Transverse colon (tissue), 4 donors: ENCODE data around the gene HDDC2. TPM values are rescaled to one million over a fixed set of nuclear protein-coding genes. Genes with fewer than 3 reads are reported as not detected.

ENCODE experiments used
- DNase-seq: peaks from one replicate; pipeline ENCODE4 v3.0.0-alpha.2; 2019
- H3K27ac ChIP-seq, 4 donors: fragments of 200-600 bp; sonication (generic); 2 replicates each; pipeline ENCODE4 v1.5.1; 2016 to 2018; ENCODE audit warnings: inconsistent platforms in 4 of 4
- H3K27me3 ChIP-seq: fragments of 200-600 bp; sonication (generic); 2 replicates; pipeline ENCODE4 v1.5.1; 2017; ENCODE audit warnings: inconsistent platforms
- H3K36me3 ChIP-seq, 4 donors: fragments of 200-600 bp; sonication (generic); 2 replicates each; pipeline ENCODE4 v1.5.1; 2017 to 2019; ENCODE audit warnings: inconsistent platforms in 4 of 4
- H3K4me1 ChIP-seq, 4 donors: fragments of 200-600 bp; sonication (generic); 2 replicates each; pipeline ENCODE4 v1.5.1; 2017 to 2020; ENCODE audit warnings: inconsistent platforms in 4 of 4
- H3K4me3 ChIP-seq, 4 donors: fragments of 200-600 bp; sonication (generic); 1 replicate in 1 of 4; 2 replicates in 3 of 4; pipeline versions ENCODE4 v1.5.1 to v1.6.1; 2017 to 2019; ENCODE audit warnings: inconsistent platforms in 4 of 4
- H3K9me3 ChIP-seq, 2 donors: fragments of 200-600 bp; sonication (generic); 2 replicates each; pipeline ENCODE4 v1.5.1; 2017 to 2019; ENCODE audit warnings: inconsistent platforms in 2 of 2
- CTCF ChIP-seq, 5 experiments: fragments of 200-600 bp in 3 of 5; fragments of 450-650 bp in 2 of 5; sonication (generic) in 3 of 5; IDR thresholded peaks; 1 replicate in 2 of 5; 2 replicates in 3 of 5; pipeline ENCODE4 v1.5.1; 2016 to 2017; ENCODE audit warnings: antibody characterized with exemption in 5 of 5, inconsistent platforms in 3 of 5, mild to moderate bottlenecking in 2 of 5, moderate library complexity in 1 of 5
- EP300 ChIP-seq: sonication (generic); formaldehyde crosslinking; IDR thresholded peaks from one replicate; pipeline ENCODE4 v1.6.1; 2017; ENCODE audit warnings: antibody characterized with exemption, low read depth
- POLR2A ChIP-seq: fragments of 450-650 bp; IDR thresholded peaks from one replicate; pipeline ENCODE4 v1.6.1; 2016; ENCODE audit warnings: antibody characterized with exemption, mild to moderate bottlenecking, moderate library complexity
- POLR2AphosphoS5 ChIP-seq, 3 donors: sonication (generic); formaldehyde crosslinking; IDR thresholded peaks; one replicate each; pipeline ENCODE4 v1.6.1; 2016; ENCODE audit warnings: antibody characterized with exemption in 3 of 3
- WGBS, 2 donors: methylation state at CpG; one replicate each; pipeline ENCODE4 v1.1.5; 2018; ENCODE audit warnings: low coverage in 1 of 2; 5-methylcytosine and 5-hydroxymethylcytosine counted together
- in situ Hi-C, 4 donors: fragments of 200-750 bp; cut with MboI; loops; one replicate each; pipeline versions ENCODE4 v1.15.0 to v1.15.1; 2017; ENCODE audit warnings: low sequenced_read_pairs in 3 of 4, low pct_ligation_motif_present in 1 of 4, low pct_unique_long_range_greater_than_20kb in 1 of 4
- intact Hi-C: fragments of 100-400 bp; cut with DNase I; formaldehyde crosslinking; loops from one replicate; pipeline ENCODE4 v1.15.1; 2023; ENCODE audit warnings: low total_unique reads
- total RNA-seq, 4 donors: library from RNA; depleted of rRNA; stranded (reverse); fragments of >200 nt; gene quantifications; one replicate each; pipeline ENCODE4 v1.1.0, GENCODE V29; 2016

HDDC2 gene
- total RNA-seq, 4 donors from 2014 or later, result 7.2 to 42.4 (median 25.7) TPM

GRCh38 chr6:125312478-125312877 lies 10.7 kb upstream of the HDDC2 start:
- Histone ChIP-seq H3K9me3 (no peaks in the 10 kb centered on the region), H3K4me1 (peaks cover 0 to 3% (median 1%) of the 10 kb centered on the region in 4 donors), H3K27me3 (peaks cover 5% of the 10 kb centered on the region), H3K27ac (no peak overlapping the region), H3K4me3 (no peak overlapping the region), H3K36me3 (no peaks in the 10 kb centered on the region)
- TF ChIP-seq POLR2A (no peak), POLR2AphosphoS5 (IDR thresholded peaks at IDR 0.05) (no peak), EP300 (no peak), CTCF (IDR thresholded peaks at IDR 0.05) (no peak)
- in situ Hi-C loops, result loop anchor here (5.0 to 25.0 kb wide), 4 partner anchors 450 to 662 kb away; partner anchors contain the start of gene HINT3 (in 3 of the 4)
- intact Hi-C loops, result loop anchor here (5.0 kb wide), 1 partner anchor 455 kb away; no protein-coding TSS in a partner anchor
- no peak for DNase-seq
- WGBS, 2 donors, result 60% methylated on average over 1 to 2 of the region's 2 CpGs

GRCh38 chr6:125310994-125311649 lies 9.4 kb upstream of the HDDC2 start:
- Histone ChIP-seq H3K36me3 (no peaks in the 10 kb centered on the region), H3K4me3 (no peak overlapping the region), H3K4me1 (peaks cover 0 to 3% (median 1%) of the 10 kb centered on the region in 4 donors), H3K9me3 (no peaks in the 10 kb centered on the region), H3K27me3 (peaks cover 5% of the 10 kb centered on the region), H3K27ac (no peak overlapping the region)
- DNase-seq, result no peak
- intact Hi-C loops, result loop anchor here (5.0 kb wide), 1 partner anchor 456 kb away; no protein-coding TSS in a partner anchor
- 47 to 51% methylated on average over 7 of the region's 7 CpGs for WGBS, 2 donors
- TF ChIP-seq CTCF (IDR thresholded peaks at IDR 0.05) (peak; percentile 65 to 81 (median 72)), POLR2AphosphoS5 (IDR thresholded peaks at IDR 0.05) (no peak)
- in situ Hi-C loops, result loop anchor here (5.0 to 25.0 kb wide), 4 partner anchors 451 to 664 kb away; partner anchors contain the start of gene HINT3 (in 3 of the 4)

- H3K4me3 ChIP-seq, result no peak overlapping the region
- H3K36me3 ChIP-seq, result no peaks in the 10 kb centered on the region
- no peak for DNase-seq
- intact Hi-C loops, result no loop called here
- in situ Hi-C loops, result loop anchor here (10.0 to 25.0 kb wide), 2 partner anchors 654 to 687 kb away; partner anchors contain the start of gene HINT3 (in 3 of the 4)
- no peaks in the 10 kb centered on the region for H3K9me3 ChIP-seq
- no peak overlapping the region for H3K27ac ChIP-seq
- H3K27me3 ChIP-seq, result peaks cover 5% of the 10 kb centered on the region
- H3K4me1 ChIP-seq, result peaks cover 0 to 3% (median 1%) of the 10 kb centered on the region in 4 donors
- 32 to 36% methylated on average over 6 of the region's 6 CpGs for WGBS, 2 donors
- TF ChIP-seq EP300 (no peak), POLR2AphosphoS5 (IDR thresholded peaks at IDR 0.05) (no peak), CTCF (IDR thresholded peaks at IDR 0.05) (no peak), POLR2A (no peak)
These were observed 6.3 kb upstream of the HDDC2 start for GRCh38 chr6:125307964-125308615.

- WGBS, 2 donors, result 68 to 75% methylated on average over 5 to 6 of the region's 6 CpGs
- no peak overlapping the region for H3K4me3 ChIP-seq
- H3K27me3 ChIP-seq, result peaks cover 5% of the 10 kb centered on the region
- H3K27ac ChIP-seq, result no peak overlapping the region
- no peaks in the 10 kb centered on the region for H3K36me3 ChIP-seq
- peaks cover 0 to 3% (median 1%) of the 10 kb centered on the region in 4 donors for H3K4me1 ChIP-seq
- intact Hi-C loops, result no loop called here
- no peaks in the 10 kb centered on the region for H3K9me3 ChIP-seq
- in situ Hi-C loops, result loop anchor here (10.0 to 25.0 kb wide), 2 partner anchors 655 to 688 kb away; partner anchors contain the start of gene HINT3 (in 3 of the 4)
- no peak for TF ChIP-seq CTCF (IDR thresholded peaks at IDR 0.05)
- no peak for TF ChIP-seq POLR2A
- TF ChIP-seq POLR2AphosphoS5 (IDR thresholded peaks at IDR 0.05), result no peak
- no peak for TF ChIP-seq EP300
- no peak for DNase-seq
These were observed 5.5 kb upstream of the HDDC2 start for GRCh38 chr6:125307150-125307838.
